SK-N-DZ (cell line): ENCODE results near the gene GATB.
A peak's percentile ranks its signal among the peaks of the same experiment; 100 is the strongest.

Experiments
- DNase-seq: peaks from one replicate; pipeline ENCODE4 v3.0.0-alpha.2; 2015; ENCODE audit warnings: low spot score

The GATB gene

DNA sequence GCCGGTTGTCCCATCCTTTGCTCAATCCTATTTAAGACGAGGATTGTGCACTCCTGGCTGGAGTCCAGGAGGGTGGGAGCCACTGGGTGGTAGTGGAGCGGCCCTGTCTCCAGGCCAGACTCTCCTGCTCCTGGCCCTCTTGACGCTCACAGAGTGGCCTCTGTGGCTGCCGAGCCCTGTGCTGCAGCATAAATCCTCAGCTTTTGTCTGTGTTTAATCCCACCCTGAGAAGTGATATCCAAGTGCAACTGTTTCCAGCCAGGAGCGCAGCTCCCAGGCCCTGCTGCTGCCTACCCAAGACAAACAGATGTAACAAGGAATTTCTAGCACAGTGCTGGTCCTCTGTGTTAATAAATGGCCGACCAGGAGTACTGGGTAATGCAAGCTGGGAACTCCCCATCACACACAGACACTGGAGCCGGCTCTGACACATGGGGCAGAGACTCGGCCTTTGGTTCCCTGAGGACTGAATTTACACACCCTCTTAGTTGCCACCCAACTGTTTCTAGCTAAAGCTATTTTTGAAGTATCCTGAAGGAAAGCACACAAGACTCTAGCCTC, 85.3 kb downstream of the GATB start:
- DNase-seq, result peak; percentile 38

DNA sequence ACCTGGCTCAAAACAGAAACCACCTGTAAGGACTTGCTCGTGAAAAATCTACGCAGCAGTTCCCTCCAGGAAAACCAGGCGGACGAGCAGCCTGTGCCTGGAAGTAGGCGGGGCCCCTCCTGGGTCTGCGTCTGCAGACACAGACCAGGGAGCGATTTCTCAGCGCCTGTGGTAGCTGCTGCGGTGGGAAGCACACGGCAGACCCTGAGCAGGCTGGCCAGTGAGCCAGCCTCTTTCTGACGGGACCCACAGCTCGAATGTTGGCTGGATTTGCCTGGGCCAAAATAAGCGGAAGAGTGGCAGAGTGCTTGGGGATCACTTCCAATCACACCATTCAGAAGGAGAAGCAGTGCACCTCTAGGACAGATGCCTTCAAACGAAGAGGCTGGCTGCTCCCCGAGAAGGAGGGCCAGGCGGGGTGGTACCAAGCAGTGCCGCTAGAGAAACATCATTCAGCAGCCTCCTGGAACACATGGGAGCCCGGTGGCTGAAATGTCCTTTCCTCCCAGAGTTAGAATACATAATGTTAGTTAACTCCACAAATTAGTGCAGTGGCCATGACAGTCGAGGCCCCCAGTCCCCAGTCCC, 85.9 kb downstream of the GATB start:
- peak; percentile 88 for DNase-seq

- DNase-seq, result no peak
These were observed 86.8 kb downstream of the GATB start for GRCh38 chr4:151673908-151674520.

- no peak for DNase-seq
These were observed 87.8 kb downstream of the GATB start for GRCh38 chr4:151672996-151673395.

- peak; percentile 92 for DNase-seq
These were observed 89.2 kb downstream of the GATB start for GRCh38 chr4:151671541-151672059.

DNA sequence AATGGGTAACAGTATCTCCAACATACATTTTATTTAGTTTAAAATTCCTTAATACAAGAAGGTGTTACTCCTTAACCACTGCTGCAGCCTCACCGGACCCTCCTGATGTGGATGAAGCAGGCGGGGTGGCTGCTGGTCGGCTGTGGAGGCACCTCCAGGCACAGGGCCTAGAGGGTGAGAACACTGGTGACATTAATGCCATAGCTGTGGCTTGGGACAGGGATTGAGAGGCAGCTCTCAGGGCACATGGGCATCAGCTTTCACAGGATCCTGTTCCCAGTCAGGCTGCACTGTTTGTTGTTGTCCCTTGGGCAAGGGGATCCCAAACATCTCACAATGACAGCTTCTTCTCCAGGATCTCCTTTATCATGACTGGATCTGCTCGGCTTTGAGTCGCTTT, 90.0 kb downstream of the GATB start:
- DNase-seq, result no peak

DNA sequence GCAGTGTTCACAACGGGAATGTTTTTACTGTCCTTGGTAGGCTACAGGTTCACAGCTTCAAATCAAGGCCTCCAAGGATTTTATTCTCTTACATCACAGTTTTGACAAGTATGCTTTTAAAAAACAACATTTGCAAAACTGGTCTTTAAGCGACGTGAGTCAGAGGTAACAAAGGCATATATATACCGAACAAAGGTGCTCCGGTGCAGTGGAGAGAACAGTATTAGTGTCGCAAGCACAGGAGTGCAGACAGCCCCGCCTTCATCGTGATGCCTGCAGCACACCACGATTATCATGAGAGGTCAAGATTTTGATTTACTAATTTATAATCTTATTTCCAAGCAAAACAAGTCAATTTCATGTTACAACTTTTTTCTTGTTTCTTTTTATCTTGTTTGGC, 90.8 kb downstream of the GATB start:
- DNase-seq, result no peak

GRCh38 chr4:151668689-151669402, 92.0 kb downstream of the GATB start:
- DNase-seq, result no peak

GRCh38 chr4:151667666-151668065, 93.1 kb downstream of the GATB start:
- no peak for DNase-seq

DNA sequence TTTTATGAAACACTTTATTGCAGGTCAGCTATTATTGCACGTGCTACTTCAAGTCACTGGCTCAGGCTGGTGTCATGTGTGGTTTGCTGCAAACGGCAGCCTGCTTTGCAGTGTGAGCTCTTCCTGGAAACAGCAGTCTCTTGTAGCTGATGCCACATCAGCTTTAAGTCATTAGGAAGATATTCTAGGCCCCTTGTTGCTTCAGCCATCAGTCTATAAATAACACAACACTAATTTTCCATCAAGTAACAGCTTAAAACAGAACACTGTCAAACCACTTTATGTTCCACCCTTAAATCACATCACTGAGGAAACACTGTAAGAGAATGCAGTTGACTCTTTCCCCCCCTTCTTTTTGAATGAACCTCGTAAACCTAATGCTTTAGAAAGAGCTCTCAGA, 93.8 kb downstream of the GATB start:
- no peak for DNase-seq

DNA sequence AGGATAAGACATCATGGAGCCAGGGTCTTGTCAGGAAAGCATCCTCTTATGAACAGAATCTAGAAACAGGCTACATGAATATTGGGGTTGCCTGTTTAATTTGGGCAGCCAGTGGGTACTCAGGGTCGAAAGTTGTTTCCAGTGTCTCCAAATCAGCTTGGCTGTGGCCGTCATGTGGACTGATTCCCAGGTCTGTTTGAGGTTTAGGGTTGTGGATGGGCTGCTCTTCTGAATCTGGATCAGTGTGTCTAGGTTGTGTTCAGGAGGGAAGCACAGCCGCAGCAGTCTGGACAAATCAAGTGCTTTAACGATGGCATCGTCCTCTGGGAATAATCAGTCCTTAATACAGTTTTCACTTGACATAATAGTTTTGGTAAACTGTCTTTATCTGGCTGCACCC, 94.3 kb downstream of the GATB start:
- DNase-seq, result no peak

DNA sequence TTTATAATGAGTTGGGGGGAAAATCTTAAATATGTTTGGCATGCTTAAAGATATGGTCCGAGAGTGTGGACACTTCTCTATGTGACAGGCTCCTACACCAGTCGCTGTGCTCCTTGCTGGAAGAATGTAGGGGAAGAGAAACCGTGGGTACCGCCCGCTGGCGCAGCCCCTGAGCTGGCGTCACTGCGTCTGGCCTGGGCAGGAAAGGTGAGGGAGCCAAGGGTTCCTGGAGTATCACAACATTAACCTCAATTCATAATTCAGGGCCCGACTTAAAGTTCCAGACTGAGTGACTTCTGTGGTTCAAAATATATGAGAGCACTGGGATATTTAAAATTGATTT, 95.1 kb downstream of the GATB start:
- no peak for DNase-seq

- DNase-seq, result no peak
These were observed 95.6 kb downstream of the GATB start for GRCh38 chr4:151665022-151665784.

DNA sequence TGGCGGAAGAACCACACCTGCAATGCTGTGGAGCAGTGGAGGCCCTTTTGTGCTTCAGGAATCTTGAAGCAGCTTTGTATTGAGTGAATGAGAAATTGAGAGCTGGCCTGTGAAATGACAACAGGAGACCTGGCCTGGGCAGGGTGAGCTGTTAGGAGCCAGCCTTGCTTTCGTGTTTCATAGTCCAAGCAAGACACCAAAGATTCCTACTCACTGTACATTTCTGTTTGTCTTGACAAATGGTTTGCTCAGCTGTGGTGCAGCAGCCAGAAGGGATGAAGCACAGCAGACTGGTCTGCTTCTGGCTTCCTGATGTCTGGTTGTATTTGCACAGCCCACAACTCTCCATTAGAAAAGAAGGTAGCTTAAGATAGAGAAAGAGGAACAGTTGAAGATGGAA, 96.5 kb downstream of the GATB start:
- DNase-seq, result no peak

GRCh38 chr4:151663109-151663508, 97.7 kb downstream of the GATB start:
- no peak for DNase-seq

DNA sequence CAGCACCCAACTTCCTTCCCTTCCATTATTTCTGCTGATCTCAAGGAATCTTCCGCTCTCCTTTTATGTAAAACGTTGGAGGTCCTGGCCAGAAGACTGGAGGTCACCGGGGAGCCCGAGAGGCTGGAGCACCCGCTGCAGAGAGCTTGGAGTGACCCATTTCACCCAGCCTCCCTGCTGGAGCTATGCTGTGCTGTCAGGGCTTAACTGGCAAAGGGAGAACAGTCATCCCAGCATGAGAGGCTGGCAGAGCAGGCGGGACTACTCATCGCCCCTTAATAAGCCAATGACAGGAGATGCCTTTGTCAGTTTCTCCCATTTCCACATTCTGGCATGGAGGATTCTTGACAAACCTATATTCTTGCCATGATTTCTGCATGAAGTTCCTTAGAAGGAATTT, 98.9 kb downstream of the GATB start:
- no peak for DNase-seq

- no peak for DNase-seq
These were observed 100.1 kb downstream of the GATB start for GRCh38 chr4:151660676-151661075.

- no peak for DNase-seq
These were observed 101.0 kb downstream of the GATB start for GRCh38 chr4:151659601-151660364.

DNA sequence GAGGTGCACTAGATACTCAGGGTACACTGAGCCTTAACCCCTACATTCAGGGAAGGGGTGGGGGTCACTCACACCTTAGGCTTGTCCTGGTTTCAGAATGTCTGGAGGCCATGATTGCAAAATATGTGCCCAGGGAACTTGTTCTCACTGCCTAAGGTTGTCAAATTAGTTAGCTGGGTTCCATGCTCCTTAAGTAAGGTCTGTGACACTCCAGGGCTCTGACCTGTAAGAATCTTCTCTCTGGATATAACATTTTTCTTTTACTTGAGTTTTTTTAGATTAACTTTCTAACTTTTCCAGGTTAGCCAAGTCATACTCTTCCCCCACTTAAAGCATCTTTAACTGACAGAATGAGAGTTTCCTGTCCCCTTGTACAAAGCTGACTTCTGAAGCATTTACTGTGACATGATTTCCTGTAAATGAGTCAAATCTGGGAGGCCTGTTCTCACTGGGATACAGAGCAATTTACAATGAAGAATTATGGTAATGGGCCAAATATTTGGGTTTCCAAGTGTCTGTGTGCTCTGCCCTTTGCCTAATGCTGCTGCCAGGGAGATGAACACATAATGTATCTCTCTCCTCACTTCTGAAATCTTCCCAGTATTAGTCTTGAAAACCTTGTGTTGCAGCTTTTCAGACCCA, 101.7 kb downstream of the GATB start:
- no peak for DNase-seq

DNA sequence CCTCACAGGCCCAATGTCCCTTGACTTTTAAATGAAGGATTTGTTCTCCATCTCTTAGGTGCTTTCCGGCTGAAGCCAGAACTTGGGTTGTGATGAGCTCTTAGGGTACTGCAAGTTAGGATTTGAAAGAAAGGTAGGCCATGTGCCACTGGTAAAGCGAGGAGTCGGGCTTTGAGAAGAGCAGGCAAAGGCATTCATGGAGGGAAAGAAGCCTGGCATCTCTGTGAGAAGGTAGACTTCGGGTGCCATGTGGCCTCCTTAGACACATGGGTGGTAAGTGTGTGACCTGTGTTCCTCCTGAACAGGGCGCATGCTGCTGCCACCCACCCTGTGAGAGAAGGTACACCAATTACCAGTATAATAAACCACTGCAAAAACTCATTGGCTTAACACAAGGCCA, 102.9 kb downstream of the GATB start:
- no peak for DNase-seq

DNA sequence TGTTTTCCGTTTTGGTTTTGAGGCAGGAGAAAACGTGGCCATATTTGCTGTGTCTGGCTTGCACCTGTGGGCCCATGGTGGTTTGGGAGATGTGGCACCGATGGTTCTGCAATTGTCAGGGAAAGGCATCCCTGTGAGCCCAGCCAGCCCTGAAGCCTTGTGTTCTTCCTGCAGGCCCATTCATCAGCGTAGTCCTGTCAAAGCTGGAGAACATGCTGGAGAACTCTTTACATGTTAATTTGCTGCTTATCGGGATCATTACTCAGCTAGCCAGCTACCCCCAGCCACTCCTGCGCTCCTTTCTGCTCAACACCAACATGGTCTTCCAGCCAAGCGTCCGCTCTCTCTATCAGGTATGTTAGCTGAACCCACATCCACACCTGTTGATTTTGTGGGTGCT, 104.7 kb downstream of the GATB start:
- DNase-seq, result no peak
